NCI-H2196 treated with DMSO at 0.1 percent for 48 hours (cell line): Measurements from ENCODE around the gene BRINP1.

Source experiments
- DNase-seq: peaks from one replicate; lab custom pipeline; 2025; ENCODE audit not compliant: unreplicated experiment; lab: John Stamatoyannopoulos, UW

BRINP1 gene

GRCh38 chr9:119137479-119137878 is 231.8 kb downstream of the BRINP1 start:
- no peak for DNase-seq

DNA sequence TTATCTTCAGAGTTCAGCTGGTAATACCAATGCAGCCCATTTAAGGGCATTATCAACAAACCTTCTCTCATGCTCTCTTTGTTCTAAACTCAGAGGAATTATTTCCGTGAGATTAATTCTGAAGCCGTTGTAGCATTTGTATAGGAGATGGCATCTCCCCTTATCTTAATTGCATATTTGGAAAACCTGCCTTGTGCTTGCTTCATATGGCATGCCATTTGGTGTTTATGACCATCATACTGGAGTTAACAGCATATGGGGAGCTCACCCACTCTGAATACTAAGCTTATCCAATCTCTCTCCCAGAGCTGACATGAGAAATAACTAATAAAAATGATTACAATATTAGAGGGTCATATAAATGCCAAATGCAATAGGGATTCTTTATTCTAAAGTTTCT is 243.2 kb downstream of the BRINP1 start:
- no peak for DNase-seq

DNA sequence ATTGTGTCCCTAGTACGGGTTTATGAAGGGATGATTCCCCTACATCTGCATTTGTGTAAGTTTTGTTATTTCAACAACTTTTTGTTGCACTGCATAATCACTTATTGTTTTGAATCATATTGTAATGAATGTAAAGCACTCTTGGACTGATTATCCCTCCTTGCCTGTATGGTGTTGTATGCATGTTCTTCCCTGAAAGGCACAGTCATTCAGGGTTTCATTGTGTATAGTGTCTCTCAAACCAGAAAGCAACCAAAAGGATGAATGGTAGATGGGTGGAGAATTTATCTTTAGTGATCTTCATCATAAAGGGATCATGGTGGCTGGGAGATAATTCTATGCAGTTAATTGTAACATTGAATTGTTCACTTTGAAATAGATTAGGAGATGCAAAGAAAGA is 247.3 kb downstream of the BRINP1 start:
- no peak for DNase-seq

DNA sequence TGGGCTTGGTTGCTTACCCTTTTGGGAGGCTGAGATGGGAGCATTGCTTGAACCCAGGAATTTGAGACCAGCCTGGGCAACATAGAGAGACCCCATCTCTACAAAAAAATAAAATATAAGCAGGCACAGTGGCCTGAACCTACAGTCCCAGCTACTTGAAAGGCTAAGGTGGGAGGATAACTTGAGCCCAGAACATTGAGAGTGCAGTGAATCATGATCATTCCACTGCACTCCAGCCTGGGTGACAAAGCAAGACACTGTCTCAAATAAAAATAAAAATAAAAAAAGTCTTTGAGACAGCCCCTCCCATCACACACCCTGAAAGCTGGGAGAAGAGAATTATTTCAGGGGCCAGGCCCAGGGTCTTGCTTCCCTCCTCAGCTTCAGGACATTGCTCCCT is 251.8 kb downstream of the BRINP1 start:
- no peak for DNase-seq
